ENCODE measurements around the gene PSTPIP1.

PSTPIP1 gene

DNA sequence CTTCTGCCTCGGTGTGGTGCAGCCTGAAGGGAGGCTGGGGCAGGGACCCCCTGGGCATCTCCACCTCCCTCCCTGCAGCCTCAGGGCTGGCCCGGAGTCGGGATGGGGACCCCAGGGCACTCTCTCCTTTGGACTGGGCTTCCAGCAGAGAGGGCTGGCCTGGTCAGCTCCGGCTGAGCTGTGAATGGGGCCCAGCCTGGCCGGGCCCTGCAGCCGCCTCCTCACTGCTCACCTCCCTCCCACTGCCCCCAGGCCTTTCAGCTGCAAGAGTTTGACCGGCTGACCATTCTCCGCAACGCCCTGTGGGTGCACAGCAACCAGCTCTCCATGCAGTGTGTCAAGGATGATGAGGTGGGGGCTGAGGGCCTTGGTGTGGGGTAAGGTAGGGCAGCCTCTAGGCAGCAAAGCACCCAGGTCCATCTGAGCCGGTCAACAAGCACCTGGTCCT is 36.0 kb downstream of the PSTPIP1 start:
- no peak for DNase-seq (ENCODE audit: low read depth)

DNA sequence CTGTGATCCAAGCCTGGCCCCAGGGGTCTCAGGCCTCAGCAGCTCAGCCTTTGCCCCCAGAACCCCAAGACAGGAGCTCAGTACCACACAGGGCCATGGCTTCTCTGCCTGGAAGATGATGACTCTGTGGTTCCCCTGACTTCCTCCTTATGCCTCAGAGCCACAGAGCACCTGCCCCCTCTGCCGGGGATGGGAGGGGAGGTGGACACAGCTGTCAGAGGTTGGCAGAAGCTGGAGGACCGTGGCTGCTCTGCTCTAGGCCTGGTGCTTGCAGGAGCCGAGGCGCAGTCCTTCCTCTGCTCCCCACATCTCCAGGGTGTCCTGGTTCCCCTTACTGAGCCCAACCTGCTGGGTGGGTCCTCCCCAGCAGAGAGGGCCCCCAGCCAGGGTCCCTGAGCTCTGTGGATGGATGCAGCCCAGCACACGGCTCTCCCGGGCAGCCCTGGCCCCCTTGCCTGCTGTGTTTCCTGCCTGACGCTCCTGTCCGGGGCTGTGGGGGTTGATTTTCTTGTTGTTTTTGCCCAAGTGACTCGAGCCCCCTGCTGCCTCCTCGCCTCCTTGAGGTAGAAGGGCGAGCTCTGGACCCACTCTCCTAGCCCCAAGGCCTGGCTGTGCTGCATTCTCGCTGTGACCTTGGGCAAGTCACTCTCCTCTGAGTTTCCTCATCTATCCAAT is 36.6 kb downstream of the PSTPIP1 start:
- no peak for DNase-seq (ENCODE audit: low read depth)

DNA sequence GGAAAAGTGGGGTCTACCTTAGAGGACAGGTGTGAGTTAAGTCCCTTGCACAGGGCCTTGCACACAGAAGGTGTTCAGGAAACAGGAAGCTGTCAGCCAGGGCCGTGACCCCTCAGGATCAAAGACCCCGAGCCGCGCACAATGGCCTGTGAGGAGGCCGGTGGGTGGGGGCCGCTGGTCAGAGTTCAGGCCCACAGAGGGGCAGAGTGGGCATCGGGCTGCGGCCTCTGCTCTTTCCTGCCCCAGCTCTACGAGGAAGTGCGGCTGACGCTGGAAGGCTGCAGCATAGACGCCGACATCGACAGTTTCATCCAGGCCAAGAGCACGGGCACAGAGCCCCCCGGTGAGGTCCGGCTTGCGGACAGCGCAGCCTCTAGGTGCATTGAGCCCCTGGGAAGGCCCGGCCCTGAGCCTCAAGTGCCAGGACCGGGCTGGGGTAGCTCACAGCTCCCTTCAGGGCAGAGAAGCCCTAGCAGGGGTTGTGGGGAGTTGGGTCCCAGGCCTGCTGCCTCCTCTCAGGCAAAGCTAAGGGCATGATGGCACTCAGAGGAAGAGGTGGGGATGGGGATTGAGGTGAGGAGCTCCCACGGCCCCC is 37.2 kb downstream of the PSTPIP1 start:
- no peak for DNase-seq (ENCODE audit: low read depth)

DNA sequence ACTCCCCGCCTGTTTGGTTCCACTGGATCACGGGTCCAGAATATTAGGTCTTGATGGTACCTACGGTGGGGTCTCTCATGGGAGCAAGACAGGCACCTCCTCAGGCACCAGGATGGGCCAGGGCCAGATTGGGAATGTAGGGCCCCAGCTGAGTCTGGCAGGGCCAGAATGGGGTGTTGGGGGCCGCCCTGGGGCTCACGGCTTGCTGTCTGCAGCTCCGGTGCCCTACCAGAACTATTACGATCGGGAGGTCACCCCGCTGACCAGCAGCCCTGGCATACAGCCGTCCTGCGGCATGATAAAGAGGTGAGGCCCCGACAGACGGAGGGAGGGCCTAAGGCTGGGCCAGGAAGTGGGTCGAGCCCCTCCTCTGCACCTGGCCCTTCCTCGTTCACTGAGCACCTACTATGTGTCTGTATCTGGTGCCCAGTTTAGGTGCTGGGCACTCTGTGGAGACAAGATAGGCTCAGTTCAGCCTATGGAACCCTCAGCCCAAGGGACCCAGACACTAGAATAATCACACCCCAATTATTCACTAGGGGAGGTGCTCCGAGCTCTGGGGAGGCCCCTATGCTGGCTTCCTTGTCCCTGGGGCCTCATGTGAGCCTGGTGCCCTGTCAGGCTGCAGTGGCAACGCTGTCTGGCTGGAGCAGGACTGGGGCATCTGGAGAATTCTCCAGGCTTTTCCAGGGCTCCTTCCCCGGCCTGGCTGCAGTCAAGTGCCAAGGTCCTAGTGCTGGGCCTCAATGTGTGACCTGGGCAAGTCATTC is 37.9 kb downstream of the PSTPIP1 start:
- DNase-seq (ENCODE audit: low read depth): no peak

DNA sequence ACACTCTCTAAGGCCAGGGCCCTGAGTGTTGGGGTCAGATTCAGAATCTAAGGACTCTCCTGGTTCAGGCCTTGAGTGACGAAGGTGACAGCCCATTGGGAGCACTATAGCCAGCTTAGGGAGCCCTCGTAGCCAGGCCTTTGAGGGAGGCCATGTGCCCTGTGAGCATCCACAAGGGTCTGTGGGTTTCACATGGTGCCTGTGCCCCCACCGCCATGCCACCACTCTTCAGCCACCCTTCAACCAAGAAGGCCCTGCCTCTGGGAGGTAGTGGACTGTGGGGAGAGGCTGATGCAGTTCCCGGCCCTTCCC is 38.4 kb downstream of the PSTPIP1 start:
- no peak for DNase-seq (ENCODE audit: low read depth)

DNA sequence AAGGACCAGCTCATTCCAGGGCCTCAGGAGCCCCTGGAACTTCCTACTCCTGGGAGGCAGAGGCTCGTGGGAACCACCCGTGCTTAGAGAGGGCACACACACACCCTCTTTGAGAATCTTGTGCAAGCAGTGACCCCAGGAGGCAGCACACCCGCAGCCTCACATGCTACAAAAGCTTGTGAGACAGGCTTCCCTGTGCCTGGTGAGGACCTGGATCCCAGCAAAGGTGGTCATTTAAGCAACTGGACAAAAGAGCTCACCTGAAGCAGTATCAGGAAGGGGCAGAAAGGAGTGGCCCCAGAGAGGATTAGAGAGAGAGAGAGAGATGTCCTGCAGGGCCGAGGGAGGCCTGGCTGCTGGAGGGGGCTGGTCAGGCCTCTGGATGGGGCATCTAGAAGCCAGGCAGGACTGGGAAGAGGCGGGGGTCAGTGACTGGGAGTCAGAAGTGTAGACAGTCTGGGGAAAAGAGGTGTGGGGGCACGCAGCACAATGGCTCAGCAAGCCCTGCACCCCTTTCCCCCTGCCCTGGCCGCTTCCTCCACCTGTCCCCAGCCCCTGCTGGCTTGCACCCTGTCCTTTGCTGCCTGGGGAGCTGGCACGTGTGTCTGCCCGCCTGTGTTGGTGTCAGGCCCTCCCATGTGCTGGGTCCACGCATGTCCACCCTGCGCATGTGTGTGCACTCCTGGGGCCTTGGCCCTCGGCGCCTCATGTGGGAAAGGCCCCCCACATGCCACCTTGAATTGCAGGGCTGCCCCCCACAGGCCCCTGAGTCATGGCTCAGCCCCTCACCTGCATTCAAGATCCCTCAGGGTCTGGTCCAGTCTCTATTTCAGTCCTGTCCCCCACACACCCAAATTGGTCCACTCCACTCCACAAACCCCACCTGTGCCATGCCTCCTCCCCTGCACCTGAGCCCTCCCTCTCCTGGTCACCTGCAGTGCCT is 39.1 kb downstream of the PSTPIP1 start:
- peak; percentile 36 for DNase-seq (ENCODE audit: low read depth)

DNA sequence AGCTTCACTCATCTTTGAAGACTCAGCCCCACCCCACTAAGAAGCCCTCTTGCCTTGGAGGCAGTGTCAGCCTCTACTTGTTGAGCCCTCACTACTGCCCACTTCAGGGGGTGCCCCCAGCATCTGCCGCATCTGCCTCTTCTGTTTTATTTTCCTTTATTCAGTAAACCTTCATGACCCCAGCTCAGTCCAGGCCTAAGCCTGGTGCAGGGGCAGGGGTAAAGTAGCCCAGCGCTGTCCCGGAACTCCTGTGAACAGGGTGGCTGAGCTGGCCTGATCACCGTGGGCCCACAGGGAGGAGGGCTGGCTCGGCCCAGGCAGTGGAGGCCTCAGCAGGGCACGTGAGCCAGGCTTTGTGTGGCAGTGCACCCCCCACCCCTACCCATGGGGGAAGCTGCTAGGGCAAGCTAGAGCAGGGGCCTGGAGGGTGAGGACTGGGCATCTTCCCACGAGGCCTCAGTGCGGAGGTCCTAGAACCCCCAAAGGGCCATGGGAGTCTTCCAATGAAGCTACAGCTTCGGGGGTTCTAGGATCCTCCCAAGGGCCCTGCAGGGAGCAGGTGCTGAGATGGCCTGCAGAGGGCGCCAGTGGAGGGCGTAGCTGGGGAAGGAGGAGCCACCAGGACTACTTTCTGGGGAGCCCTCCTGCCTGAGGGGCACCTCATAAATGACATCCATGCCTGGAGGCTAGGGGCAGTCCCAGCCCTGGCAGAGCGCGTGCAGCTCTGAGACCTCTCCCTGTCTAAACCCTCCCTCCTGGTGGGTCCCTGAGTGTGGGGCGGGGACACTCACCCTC is 40.0 kb downstream of the PSTPIP1 start:
- no peak for DNase-seq (ENCODE audit: low read depth)

DNA sequence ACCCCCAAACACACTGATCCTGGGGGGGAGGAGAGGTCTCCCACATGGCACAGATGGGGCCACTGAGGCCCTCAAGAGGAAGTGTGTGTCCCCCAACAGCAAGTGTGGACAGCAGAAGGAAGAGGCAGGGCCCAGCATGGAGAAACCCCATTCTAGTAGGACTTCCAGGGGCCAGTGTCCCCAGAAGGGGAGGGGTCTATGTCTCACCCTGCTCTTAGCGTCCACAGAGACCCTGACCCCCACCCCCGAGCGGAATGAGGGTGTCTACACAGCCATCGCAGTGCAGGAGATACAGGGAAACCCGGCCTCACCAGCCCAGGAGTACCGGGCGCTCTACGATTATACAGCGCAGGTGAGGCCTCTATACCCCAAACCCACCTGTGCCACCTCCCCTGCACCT is 40.7 kb downstream of the PSTPIP1 start:
- DNase-seq (ENCODE audit: low read depth): no peak

DNA sequence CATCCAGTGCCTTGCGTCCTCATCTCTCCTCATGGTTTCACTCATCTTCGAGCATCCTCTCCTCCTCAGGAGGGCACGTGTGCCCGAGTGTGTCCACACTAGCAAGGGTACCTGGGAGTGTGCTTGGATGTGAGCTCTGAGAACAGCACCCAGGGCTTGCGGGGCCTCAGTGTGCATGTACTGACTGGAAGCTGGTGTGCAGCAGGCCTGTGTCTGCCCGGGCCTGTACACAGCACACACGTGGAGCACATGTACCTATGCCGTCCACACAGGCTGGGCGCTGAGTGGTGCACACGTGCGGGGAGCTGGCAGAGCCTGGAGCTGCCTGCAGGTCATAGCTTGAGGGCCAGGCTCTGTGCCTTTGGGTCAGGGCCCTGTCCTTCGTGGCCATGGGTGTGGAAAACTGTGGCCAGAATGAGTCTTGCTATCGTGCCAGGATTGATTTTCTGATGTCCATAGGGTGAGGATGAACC is 41.1 kb downstream of the PSTPIP1 start:
- DNase-seq (ENCODE audit: low read depth): no peak

DNA sequence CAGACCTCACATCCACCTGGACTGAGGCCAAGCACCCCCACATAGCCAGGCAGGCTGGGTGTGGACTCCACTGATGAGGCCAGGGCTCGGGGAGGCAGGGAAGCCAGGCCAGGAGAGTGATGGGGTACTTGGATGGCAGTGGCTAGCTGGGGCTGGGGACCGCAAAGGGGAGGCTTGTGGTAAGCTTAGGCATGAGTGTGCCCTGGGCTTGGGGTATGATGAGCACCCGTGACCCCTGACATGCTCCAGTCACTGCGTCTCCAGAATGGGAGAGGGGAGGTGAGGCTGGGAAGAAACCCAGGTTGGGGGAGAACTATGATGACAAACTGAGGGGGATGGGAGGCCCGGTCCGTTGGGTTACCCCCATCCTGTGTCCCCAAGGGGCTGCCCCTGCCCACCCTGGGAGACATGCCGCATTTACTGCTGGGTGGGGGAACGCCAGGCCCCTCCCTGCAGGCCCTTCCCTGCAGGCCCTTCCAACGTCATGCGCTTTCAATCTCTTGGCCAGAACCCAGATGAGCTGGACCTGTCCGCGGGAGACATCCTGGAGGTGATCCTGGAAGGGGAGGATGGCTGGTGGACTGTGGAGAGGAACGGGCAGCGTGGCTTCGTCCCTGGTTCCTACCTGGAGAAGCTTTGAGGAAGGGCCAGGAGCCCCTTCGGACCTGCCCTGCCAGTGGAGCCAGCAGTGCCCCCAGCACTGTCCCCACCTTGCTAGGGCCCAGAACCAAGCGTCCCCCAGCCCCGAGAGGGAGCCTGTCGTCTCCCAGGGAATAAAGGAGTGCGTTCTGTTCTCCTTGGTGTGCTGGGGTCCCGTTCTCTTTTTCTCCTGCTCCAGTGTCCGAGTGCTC is 41.8 kb downstream of the PSTPIP1 start:
- no peak for DNase-seq (ENCODE audit: low read depth)

DNA sequence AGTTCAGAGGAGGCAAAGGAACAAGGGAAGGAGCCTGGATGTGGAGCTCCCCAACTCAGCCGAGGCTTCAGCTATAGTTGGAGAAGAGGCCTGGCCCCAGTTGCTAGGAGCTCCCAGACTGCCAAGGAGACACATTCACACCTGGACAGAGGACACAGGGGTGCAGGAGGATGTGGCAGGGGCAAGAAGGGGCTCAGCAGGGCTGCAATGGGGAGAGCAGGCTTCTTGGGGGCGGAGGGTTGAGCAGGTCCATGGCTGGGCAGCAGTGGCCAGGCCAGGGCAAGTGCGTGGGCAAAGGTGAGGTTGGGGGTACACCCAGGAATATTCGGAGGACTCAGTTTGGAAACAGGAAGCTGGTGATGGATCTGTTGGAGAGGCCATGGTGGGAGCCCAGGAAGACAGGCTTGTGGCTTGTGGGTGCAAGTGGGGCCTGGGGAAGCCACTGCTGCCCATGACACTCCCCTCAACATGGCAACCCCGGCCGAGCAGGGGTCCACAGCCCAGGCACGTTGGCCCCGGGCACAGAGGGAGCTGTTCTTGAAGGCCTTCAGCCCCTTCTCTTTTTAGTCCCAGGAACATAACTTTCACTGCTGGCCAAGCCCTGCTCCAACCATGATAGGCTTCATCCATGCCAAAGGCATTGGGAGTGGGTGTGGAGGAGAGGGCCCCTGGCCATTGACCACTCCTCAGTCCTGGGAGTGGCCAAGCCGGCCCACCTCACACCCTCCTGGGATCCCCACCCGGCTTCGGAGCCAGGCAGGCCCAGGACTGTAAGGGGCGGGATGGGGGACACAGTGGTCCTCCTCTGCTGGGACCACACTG is 42.7 kb downstream of the PSTPIP1 start:
- DNase-seq (ENCODE audit: low read depth): no peak

DNA sequence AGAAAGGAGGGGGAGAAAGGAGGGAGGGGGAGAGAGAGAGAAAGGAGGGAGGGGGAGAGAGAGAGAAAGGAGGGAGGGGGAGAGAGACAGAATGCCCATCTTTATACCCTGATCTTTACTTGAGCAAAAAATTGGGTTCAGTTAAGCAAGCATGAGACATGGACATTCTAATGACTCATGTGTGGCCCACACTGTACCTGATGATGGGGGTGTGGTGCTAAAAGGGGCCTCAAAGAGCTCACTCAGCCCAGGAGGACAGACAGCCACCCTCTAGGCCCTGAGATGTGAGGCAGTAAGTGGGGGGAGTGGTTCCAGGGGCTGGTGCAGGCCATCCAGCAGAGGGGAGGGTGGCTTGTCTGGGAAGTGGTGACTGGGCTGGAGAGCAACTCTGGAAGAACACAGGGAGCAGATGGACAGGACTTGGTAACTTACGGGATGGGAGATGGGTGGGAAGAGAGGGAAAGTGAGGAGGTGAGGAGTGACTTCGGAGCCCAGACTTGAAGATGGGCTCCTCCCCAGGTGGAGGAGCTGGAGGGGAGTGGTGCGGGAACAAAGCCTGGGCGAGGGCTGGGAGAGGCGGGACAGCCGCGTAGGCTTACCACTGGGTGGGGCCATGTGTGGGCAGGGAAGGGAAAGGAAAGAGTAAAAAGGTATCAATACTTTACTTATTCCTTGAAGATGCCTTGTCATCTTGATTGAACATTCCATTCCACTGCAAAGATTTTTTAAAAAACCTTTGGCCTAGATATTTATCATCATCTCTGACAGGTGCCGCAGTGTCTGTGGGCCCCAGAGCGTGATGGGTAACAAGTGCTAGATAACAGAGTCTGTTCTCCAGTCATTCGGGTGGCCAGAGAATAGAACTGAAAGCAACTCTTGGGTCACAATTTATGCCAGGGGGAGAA is 43.6 kb downstream of the PSTPIP1 start:
- no peak for DNase-seq (ENCODE audit: low read depth)

DNA sequence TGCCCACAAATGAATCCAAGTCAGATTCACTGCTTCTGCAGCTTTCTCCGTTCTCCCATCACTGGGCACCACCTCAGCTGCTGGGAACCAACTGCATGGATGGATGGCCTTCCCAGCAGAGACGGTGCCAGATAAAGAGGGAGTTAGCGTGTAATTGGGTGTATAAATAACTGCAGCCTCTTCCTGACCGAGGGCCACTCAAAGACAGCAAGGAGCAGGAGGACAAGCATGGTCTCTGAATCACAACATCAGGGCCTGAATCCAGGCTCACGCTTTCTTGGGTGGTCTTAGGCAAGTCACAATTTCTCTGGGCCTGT is 44.2 kb downstream of the PSTPIP1 start:
- no peak for DNase-seq (ENCODE audit: low read depth)

DNA sequence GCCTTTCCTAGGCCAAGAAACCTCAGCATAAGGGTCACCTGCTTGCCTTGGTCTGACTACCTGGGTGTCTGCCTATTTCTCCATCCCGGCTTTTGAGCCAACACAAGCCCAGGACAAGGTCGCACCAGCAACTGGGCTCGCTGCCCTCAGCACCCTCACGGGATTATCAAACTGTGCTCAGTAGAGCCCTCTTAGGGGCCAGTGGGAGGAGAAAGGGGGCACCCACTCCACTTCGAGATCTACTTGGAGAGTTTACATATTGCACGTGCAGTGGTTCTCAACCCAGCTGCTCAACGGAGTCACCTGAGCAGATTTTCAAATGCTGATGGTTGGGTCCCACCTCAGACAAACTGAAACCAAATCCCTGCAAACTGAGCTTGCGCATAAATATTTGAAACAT is 44.9 kb downstream of the PSTPIP1 start:
- DNase-seq (ENCODE audit: low read depth): no peak

DNA sequence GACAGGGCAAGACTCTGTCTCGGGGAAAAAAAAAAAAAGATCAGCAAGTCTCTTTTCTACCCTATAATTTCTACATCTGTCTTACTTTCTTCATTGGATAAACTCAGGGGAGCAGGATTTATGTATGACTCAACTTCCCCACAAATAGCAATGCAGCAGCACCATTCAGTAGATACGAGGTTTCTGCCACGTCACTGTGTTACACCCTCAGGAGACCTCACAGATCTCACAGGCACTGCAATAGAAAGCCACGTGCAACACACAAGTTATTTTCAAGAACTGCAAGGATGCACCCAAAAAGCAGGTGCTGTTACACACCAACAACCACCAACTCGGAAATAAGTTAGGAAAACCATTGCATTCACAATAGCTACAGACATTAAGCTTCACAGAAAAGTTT is 45.7 kb downstream of the PSTPIP1 start:
- DNase-seq (ENCODE audit: low read depth): peak; percentile 86

DNA sequence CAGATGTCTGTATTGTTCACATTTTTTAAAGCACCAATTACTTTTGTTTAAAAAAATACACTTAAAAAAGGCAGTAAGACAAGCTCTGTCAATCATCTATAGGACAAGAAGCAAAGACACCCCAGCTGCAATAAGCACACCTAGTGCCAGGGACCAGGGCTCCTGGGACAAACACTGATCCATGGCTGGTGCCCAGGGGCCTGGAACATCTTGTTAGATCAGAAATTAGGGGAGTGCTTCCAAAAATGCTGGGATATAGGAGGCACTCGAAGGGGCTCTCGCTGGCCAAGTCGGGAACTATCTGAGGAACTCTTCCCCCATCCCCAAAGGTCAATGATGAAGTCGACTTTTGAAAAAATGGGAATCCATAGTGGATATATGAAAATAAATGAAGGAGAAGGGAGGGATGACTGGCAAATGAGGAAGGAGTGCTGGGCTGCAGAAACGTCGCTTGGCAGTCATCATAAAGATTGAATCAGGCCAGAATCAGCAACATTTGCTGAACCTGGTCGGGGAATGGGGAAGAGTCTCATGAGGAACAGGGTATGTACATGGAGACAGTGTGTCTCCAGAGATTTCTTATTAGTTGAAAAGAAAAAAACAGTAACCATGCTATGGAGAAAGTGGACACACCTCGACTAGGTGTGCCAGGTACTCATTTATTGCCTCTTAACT is 47.5 kb downstream of the PSTPIP1 start:
- DNase-seq (ENCODE audit: low read depth): no peak

DNA sequence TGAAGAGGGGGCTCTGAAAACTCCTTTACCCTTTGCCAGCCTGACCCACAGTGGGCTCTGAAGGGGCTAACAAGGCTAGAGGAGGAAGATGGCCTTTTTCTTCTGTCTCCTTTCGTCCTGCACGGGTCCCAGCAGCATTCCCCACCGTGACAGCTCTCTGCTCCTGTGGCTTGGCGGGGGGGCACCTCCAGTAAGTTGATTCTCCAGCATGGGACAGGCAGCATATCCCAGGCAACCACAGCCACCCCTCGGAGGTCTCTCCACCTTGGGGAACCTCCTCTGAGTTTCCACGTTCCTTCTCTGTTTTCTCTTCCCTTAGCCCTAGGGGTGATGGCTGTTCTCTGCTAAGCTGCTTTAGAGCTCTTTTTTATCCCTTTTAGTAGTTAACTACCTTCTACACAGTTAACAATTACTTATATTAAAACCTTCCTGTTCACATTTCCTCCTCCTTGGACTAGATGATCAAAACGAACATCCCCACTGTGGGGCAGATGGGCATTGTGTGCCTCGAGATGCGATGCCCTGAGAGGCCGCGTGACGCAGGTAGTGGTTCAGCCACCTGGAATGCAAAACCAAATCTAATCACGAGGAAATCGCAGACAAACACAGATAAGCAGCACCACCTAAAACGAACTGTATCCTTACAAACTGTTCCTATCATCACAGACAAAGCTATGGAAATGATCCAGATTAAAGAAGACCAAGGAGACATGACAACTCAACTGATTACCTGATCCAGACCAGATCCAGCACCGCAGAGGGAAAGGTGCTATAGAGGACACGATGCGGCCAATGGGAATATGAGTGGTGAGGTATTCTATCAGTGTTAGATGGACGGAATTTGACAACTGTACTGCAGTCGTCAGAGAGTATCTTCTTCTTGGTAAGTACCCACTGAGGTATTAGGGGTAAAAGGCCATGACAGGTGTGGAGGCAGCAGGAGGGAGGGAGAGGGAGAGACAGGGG is 48.3 kb downstream of the PSTPIP1 start:
- DNase-seq (ENCODE audit: low read depth): no peak

Measured in amniotic epithelial cell (primary cell).